ENCODE results near the gene MRPL10. TPM values are rescaled to one million over a fixed set of nuclear protein-coding genes. Genes with fewer than 3 reads are reported as not detected.
A peak's percentile ranks its signal among the peaks of the same experiment; 100 is the strongest.

Gene MRPL10
- total and polyA plus RNA-seq, 10 donors, result 24.4 to 46.1 (median 34.2) TPM

DNA sequence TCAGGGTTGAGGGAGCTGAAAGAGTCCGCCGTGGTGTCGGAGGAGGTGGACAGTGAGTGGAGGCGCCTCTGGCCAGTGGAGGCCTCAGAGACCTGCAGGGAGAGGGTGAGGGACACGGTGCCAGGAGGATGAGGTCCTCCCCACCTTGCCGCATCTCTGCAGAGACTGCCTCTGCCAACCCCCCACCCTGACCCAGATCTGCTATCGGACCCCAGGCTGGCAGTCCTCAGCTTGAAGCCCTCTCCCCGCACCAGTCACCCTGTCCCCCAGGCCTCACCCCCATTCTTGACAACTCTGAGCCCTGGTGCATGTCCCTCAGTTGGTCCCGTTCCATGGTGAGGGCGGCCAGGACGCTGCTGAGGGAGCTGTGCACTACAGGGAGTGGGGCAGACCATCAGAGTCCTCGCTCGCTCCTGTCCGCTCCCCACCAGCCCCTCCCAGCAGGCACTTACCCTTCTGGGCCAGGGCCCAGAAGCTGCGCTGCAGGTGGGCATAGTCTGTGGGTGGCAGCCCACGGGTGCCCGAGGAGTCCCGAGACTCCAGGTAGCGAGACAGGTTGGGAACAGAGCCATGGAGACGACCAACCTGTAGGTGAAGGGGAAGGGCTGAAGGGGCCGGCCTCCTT, 15.1 kb downstream of the MRPL10 start:
- H3K36me3 ChIP-seq, result peaks cover 2 to 90% (median 79%) of the 10 kb centered on the region in 6 donors
- 94 to 97% (median 96%) methylated on average over 19 to 21 of the region's 21 CpGs for WGBS, 5 donors
- no peak for DNase-seq
- no peaks in the 10 kb centered on the region for H3K9me3 ChIP-seq
- no peak overlapping the region for H3K4me3 ChIP-seq
- no peak overlapping the region for H3K27ac ChIP-seq
- intact Hi-C loops (cut with DNase I; ENCODE audit: low total_unique reads), result no loop called here
- peaks cover 10 to 19% (median 16%) of the 10 kb centered on the region in 6 donors for H3K4me1 ChIP-seq
- TF ChIP-seq POLR2AphosphoS5 (IDR thresholded peaks at IDR 0.05), result peak in 1 of 3 donors; percentile 12
- no peak for TF ChIP-seq POLR2A (IDR thresholded peaks at IDR 0.05)
- no peaks in the 10 kb centered on the region for H3K27me3 ChIP-seq (replicated peaks in 1 of 7)

DNA sequence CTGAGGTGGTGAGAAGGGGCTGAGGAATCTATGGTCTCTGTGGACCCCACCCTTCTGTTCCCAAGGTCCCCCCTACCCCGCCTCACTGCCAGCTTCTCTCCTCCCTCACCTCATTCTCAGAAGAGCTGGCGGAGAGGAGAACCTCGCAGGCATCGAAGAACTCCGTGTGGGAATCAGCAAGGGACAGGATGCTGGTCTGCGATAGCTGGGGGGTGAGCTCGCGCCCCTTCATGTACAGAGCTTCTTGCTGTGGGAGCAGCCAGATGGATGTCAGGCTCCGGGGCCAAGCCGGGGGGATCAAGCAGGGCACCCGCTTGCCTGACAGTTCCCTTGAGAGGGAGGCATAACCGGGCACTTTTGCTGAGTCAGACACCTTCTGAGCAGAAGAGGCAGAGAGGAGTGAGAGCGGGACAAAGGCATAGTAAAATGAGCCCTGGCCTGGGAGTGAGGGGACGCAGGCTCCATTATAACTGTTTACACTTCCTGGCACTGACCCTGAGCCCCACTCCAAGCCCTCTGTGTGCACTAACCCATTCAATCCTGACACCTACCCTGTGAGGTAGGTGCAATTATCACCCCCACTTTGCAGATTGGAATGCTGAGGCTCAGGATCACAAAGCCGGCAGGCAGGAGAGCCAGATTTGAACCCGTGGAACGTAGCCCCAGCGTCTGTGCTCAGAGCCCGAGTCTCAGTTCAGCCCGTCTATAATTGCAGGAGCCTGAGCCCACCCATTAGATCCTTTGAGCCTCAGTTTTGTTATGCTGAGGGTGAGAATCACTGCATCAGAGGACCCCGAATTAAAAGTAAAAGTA, 16.0 kb downstream of the MRPL10 start:
- DNase-seq, result no peak
- H3K27me3 ChIP-seq (replicated peaks in 1 of 7), result no peaks in the 10 kb centered on the region
- no peak overlapping the region for H3K4me3 ChIP-seq
- no peak overlapping the region for H3K27ac ChIP-seq
- intact Hi-C loops (cut with DNase I; ENCODE audit: low total_unique reads), result no loop called here
- H3K36me3 ChIP-seq, result peaks cover 2 to 99% (median 85%) of the 10 kb centered on the region in 6 donors
- TF ChIP-seq POLR2AphosphoS5 (IDR thresholded peaks at IDR 0.05) (no peak), POLR2A (IDR thresholded peaks at IDR 0.05) (no peak), CTCF (IDR thresholded peaks at IDR 0.05 in 8 of 11, conservative IDR thresholded peaks at IDR 0.05 in 3 of 11) (no peak)
- H3K9me3 ChIP-seq, result no peaks in the 10 kb centered on the region
- peaks cover 2 to 14% (median 7%) of the 10 kb centered on the region in 6 donors for H3K4me1 ChIP-seq
- WGBS, 5 donors, result 91 to 96% (median 94%) methylated on average over 21 of the region's 21 CpGs

- H3K4me3 ChIP-seq, result no peak overlapping the region
- peaks cover 2 to 100% (median 92%) of the 10 kb centered on the region in 6 donors for H3K36me3 ChIP-seq
- 93 to 97% (median 94%) methylated on average over 12 to 22 of the region's 22 CpGs for WGBS, 5 donors
- H3K4me1 ChIP-seq, result peaks cover 0 to 5% (median 0%) of the 10 kb centered on the region in 6 donors
- no peak overlapping the region for H3K27ac ChIP-seq
- intact Hi-C loops (cut with DNase I; ENCODE audit: low total_unique reads), result no loop called here
- no peaks in the 10 kb centered on the region for H3K9me3 ChIP-seq
- H3K27me3 ChIP-seq (replicated peaks in 1 of 7), result no peaks in the 10 kb centered on the region
- DNase-seq, result no peak
- TF ChIP-seq POLR2AphosphoS5 (IDR thresholded peaks at IDR 0.05) (peak in 1 of 3 donors; percentile 18), CTCF (IDR thresholded peaks at IDR 0.05 in 8 of 11, conservative IDR thresholded peaks at IDR 0.05 in 3 of 11) (no peak)
These were observed 17.8 kb downstream of the MRPL10 start for GRCh38 chr17:47813512-47814031.

DNA sequence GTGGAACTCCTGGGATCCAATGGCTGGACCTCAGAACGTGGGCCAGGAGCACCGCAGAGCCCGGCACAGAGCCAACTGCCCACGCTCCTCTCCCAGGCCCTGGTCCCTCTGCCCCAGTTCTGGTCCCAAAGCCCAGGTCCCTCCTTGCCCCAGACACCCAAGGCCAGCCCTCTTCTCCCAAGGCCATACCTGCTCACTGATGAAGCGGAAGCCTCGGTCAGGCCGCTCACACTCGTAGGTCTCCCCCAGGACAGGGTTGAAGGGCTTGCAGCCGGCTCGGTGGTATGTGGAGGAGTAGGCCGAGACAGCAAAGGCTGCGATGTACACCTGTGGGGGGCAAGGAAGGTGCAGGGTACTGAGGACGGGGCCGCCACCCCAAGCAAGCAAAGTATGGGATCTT, 18.3 kb downstream of the MRPL10 start:
- TF ChIP-seq POLR2A (IDR thresholded peaks at IDR 0.05) (no peak), POLR2AphosphoS5 (IDR thresholded peaks at IDR 0.05) (no peak), CTCF (IDR thresholded peaks at IDR 0.05 in 8 of 11, conservative IDR thresholded peaks at IDR 0.05 in 3 of 11) (no peak)
- Histone ChIP-seq H3K4me3 (no peak overlapping the region), H3K36me3 (peaks cover 2 to 100% (median 92%) of the 10 kb centered on the region in 6 donors), H3K27me3 (replicated peaks in 1 of 7) (no peaks in the 10 kb centered on the region), H3K9me3 (no peaks in the 10 kb centered on the region), H3K4me1 (peaks cover 0 to 5% (median 0%) of the 10 kb centered on the region in 6 donors), H3K27ac (no peak overlapping the region)
- DNase-seq, result no peak
- intact Hi-C loops (cut with DNase I; ENCODE audit: low total_unique reads), result no loop called here
- 92 to 96% (median 94%) methylated on average over 14 of the region's 14 CpGs for WGBS, 5 donors
